NB4 (cell line): Measurements from ENCODE around the gene FABP6.

Experiments used
- MYC ChIP-seq: IDR thresholded peaks from 2 replicates; pipeline ENCODE4 v1.6.1; 2011; ENCODE audit warnings: low read depth, low read length
- POLR2A ChIP-seq: IDR thresholded peaks from 2 replicates; pipeline ENCODE4 v1.6.1; 2011; ENCODE audit warnings: mild to moderate bottlenecking; ENCODE audit not compliant: insufficient read length; ENCODE audit errors: extremely low read depth
- TF ChIP-seq, protein P1 (sequence below): IDR thresholded peaks from one replicate; pipeline ENCODE4 v1.5.1; 2012; ENCODE audit warnings: low read depth, low read length

DNA sequence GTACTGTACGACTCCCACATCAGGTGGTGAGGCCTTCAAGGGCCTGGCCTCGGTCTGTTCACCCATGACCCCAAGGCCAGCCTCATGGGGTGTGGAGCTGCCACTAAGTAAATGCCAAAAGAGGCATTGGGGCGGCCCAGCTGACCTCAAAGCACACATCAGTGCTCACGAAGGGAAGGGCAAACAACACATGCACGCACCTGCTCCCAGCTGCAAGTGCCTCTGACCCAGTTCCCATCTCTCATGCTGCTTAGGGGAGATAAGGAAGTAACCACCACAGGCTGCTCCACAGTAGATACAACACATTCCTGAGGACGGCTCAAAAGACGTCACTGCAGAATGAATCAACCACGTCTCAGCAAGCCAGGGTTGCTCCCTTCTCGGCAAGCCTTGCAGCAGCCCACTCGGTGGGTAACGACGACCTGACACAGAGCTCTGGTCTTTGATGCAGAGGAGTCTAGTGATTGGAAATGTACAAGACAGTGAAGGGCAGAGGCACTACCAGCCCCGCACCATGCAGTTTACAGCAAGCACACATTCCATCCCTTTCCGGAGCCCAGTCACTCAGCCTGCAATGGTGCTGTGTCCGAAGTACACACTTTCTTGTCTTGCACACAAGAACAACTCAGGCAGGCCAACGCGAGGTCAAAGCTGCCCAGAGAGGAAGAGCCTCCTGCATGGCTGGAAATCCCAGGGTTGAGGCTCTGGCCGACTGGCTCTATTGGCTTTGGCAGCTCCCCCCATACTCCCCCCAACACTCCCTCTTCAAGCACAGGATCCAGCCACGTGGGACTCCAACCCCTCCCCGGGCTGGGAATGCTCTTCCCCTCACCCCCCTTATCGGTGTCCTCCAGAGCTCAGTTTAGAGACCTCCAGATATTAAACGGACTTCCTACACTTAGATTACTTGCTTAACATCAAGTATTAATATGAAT is 31.8 kb downstream of the FABP6 start:
- peak; percentile 63; the same call in 1 of the 2 replicates for TF ChIP-seq MYC
- TF ChIP-seq, protein P1, sequence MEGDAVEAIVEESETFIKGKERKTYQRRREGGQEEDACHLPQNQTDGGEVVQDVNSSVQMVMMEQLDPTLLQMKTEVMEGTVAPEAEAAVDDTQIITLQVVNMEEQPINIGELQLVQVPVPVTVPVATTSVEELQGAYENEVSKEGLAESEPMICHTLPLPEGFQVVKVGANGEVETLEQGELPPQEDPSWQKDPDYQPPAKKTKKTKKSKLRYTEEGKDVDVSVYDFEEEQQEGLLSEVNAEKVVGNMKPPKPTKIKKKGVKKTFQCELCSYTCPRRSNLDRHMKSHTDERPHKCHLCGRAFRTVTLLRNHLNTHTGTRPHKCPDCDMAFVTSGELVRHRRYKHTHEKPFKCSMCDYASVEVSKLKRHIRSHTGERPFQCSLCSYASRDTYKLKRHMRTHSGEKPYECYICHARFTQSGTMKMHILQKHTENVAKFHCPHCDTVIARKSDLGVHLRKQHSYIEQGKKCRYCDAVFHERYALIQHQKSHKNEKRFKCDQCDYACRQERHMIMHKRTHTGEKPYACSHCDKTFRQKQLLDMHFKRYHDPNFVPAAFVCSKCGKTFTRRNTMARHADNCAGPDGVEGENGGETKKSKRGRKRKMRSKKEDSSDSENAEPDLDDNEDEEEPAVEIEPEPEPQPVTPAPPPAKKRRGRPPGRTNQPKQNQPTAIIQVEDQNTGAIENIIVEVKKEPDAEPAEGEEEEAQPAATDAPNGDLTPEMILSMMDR: no peak
- TF ChIP-seq POLR2A: no peak
